Tibial nerve (tissue), 4 donors: ENCODE data around the gene TNFRSF19. TPM values are rescaled to one million over a fixed set of nuclear protein-coding genes. Genes with fewer than 3 reads are reported as not detected.
A peak's percentile ranks its signal among the peaks of the same experiment; 100 is the strongest.

Experiments used
- DNase-seq, 2 donors: peaks; one replicate each; pipeline ENCODE4 v3.0.0-alpha.2; 2019; ENCODE audit warnings: low spot score in 2 of 2
- H3K27ac ChIP-seq, 4 donors: fragments of 200-600 bp; sonication (generic) in 3 of 4; one replicate each; pipeline ENCODE4 v1.5.1; 2017 to 2019; ENCODE audit warnings: mild to moderate bottlenecking in 1 of 4
- H3K27me3 ChIP-seq, 2 donors: fragments of 200-600 bp; sonication (generic) in 1 of 2; one replicate each; pipeline versions ENCODE4 v1.5.1 to v1.6.0; 2017 to 2019
- H3K36me3 ChIP-seq, 3 donors: fragments of 200-600 bp; sonication (generic); one replicate each; pipeline ENCODE4 v1.5.1; 2018 to 2019
- H3K4me1 ChIP-seq, 4 donors: fragments of 200-600 bp; sonication (generic) in 3 of 4; one replicate each; pipeline ENCODE4 v1.5.1; 2017 to 2019
- H3K4me3 ChIP-seq, 4 donors: fragments of 200-600 bp; sonication (generic) in 3 of 4; one replicate each; pipeline ENCODE4 v1.5.1; 2017 to 2019; ENCODE audit warnings: mild to moderate bottlenecking in 1 of 4, moderate library complexity in 1 of 4
- H3K9me3 ChIP-seq, 4 donors: fragments of 200-600 bp; sonication (generic) in 3 of 4; one replicate each; pipeline ENCODE4 v1.5.1; 2017 to 2019
- CTCF ChIP-seq, 5 experiments: fragments of 200-600 bp in 3 of 5; fragments of 450-650 bp in 2 of 5; sonication (generic) in 3 of 5; IDR thresholded peaks; one replicate each; pipeline ENCODE4 v1.5.1; 2016 to 2019; ENCODE audit warnings: antibody characterized with exemption in 5 of 5, mild to moderate bottlenecking in 3 of 5, moderate library complexity in 2 of 5
- EP300 ChIP-seq, 2 donors: sonication (generic); formaldehyde crosslinking; IDR thresholded peaks; one replicate each; pipeline ENCODE4 v1.6.1; 2017; ENCODE audit warnings: antibody characterized with exemption in 2 of 2, mild to moderate bottlenecking in 1 of 2
- POLR2A ChIP-seq, 2 donors: fragments of 450-650 bp; IDR thresholded peaks; one replicate each; pipeline ENCODE4 v1.6.1; 2017; ENCODE audit warnings: antibody characterized with exemption in 2 of 2, mild to moderate bottlenecking in 2 of 2, moderate library complexity in 2 of 2
- WGBS, 2 donors: methylation state at CpG; one replicate each; pipeline ENCODE4 v1.1.5; 2018; 5-methylcytosine and 5-hydroxymethylcytosine counted together
- total RNA-seq, 4 donors: library from RNA; depleted of rRNA; stranded (reverse); fragments of >200 nt; gene quantifications; one replicate each; pipeline ENCODE4 v1.1.0, GENCODE V29; 2016

Gene TNFRSF19
- total RNA-seq, 4 donors from 2014 or later, result 10.7 to 24.3 (median 20.3) TPM

- peak; percentile 33 to 38 for DNase-seq
- 5 to 6% methylated on average over 7 of the region's 7 CpGs for WGBS, 2 donors
- H3K4me1 ChIP-seq, result peaks cover 0 to 41% (median 17%) of the 10 kb centered on the region in 4 donors
- H3K27ac ChIP-seq, result peak overlapping the region; percentile 53 to 84 (median 70)
- no peaks in the 10 kb centered on the region for H3K36me3 ChIP-seq
- TF ChIP-seq POLR2A (IDR thresholded peaks at IDR 0.05), result no peak
- TF ChIP-seq CTCF (IDR thresholded peaks at IDR 0.05), result no peak
- no peak for TF ChIP-seq EP300 (IDR thresholded peaks at IDR 0.05)
- no peaks in the 10 kb centered on the region for H3K27me3 ChIP-seq
- H3K9me3 ChIP-seq, result no peaks in the 10 kb centered on the region
- peak overlapping the region in 2 of 4 donors; percentile 7 to 24 for H3K4me3 ChIP-seq
Measured at GRCh38 chr13:23609414-23609760, 39.2 kb downstream of the TNFRSF19 start.

- Histone ChIP-seq H3K27me3 (no peaks in the 10 kb centered on the region), H3K9me3 (no peaks in the 10 kb centered on the region), H3K36me3 (no peaks in the 10 kb centered on the region), H3K4me3 (peak overlapping the region in 2 of 4 donors; percentile 7 to 24), H3K4me1 (peaks cover 0 to 41% (median 17%) of the 10 kb centered on the region in 4 donors), H3K27ac (peak overlapping the region; percentile 53 to 84 (median 70))
- TF ChIP-seq POLR2A (IDR thresholded peaks at IDR 0.05), result no peak
- TF ChIP-seq EP300 (IDR thresholded peaks at IDR 0.05), result no peak
- TF ChIP-seq CTCF (IDR thresholded peaks at IDR 0.05), result no peak
- 9 to 16% methylated on average over 3 of the region's 3 CpGs for WGBS, 2 donors
- no peak for DNase-seq
Measured at GRCh38 chr13:23609874-23610576, 39.8 kb downstream of the TNFRSF19 start.

GRCh38 chr13:23610966-23611491, 40.8 kb downstream of the TNFRSF19 start:
- H3K4me1 ChIP-seq, result peaks cover 0 to 41% (median 17%) of the 10 kb centered on the region in 4 donors
- 59 to 67% methylated on average over 2 of the region's 2 CpGs for WGBS, 2 donors
- no peak for TF ChIP-seq POLR2A (IDR thresholded peaks at IDR 0.05)
- H3K27me3 ChIP-seq, result no peaks in the 10 kb centered on the region
- H3K9me3 ChIP-seq, result no peaks in the 10 kb centered on the region
- H3K27ac ChIP-seq, result peak overlapping the region in 2 of 4 donors; percentile 45 to 84
- no peak overlapping the region for H3K4me3 ChIP-seq
- DNase-seq, result no peak
- H3K36me3 ChIP-seq, result no peaks in the 10 kb centered on the region

GRCh38 chr13:23612182-23612581, 42.0 kb downstream of the TNFRSF19 start:
- H3K9me3 ChIP-seq, result no peaks in the 10 kb centered on the region
- no peak for DNase-seq
- no peaks in the 10 kb centered on the region for H3K36me3 ChIP-seq
- H3K27ac ChIP-seq, result no peak overlapping the region
- TF ChIP-seq CTCF (IDR thresholded peaks at IDR 0.05), result no peak
- TF ChIP-seq POLR2A (IDR thresholded peaks at IDR 0.05), result no peak
- no peak for TF ChIP-seq EP300 (IDR thresholded peaks at IDR 0.05)
- 88 to 96% methylated on average over 1 of the region's 1 CpG for WGBS, 2 donors
- H3K4me3 ChIP-seq, result no peak overlapping the region
- H3K4me1 ChIP-seq, result peaks cover 0 to 41% (median 17%) of the 10 kb centered on the region in 4 donors
- H3K27me3 ChIP-seq, result no peaks in the 10 kb centered on the region

- Histone ChIP-seq H3K4me1 (peaks cover 0 to 41% (median 17%) of the 10 kb centered on the region in 4 donors), H3K27me3 (no peaks in the 10 kb centered on the region), H3K36me3 (no peaks in the 10 kb centered on the region), H3K4me3 (no peak overlapping the region), H3K9me3 (no peaks in the 10 kb centered on the region), H3K27ac (no peak overlapping the region)
- TF ChIP-seq EP300 (IDR thresholded peaks at IDR 0.05), result no peak
- TF ChIP-seq POLR2A (IDR thresholded peaks at IDR 0.05), result no peak
- no peak for TF ChIP-seq CTCF (IDR thresholded peaks at IDR 0.05)
- DNase-seq, result no peak
- 95 to 97% methylated on average over 2 of the region's 2 CpGs for WGBS, 2 donors
Measured at GRCh38 chr13:23612731-23613130, 42.5 kb downstream of the TNFRSF19 start.
